ENCODE data around the gene WDR89.

Gene WDR89, protein sequence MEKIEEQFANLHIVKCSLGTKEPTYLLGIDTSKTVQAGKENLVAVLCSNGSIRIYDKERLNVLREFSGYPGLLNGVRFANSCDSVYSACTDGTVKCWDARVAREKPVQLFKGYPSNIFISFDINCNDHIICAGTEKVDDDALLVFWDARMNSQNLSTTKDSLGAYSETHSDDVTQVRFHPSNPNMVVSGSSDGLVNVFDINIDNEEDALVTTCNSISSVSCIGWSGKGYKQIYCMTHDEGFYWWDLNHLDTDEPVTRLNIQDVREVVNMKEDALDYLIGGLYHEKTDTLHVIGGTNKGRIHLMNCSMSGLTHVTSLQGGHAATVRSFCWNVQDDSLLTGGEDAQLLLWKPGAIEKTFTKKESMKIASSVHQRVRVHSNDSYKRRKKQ

GRCh38 chr14:63641473-63642228 is at the start of gene WDR89:
WDR89 (minus strand) TSS chr14:63641871; CDS start chr14:63599942, 41,929 bp downstream.
- DNase-seq (peak; percentile 95 to 99), ATAC-seq (peak; percentile 92)
- Mint-ChIP-seq H3K27me3 (no peaks in the 10 kb centered on the region), H3K4me1 (peaks cover 47% of the 10 kb centered on the region), H3K4me3 (peak within 1 kb of the TSS; percentile 87 to 95), H3K9me3 (peaks cover 6% of the 10 kb centered on the region in 2 donors), H3K27ac (peak within 1 kb of the TSS; percentile 82 to 95)

- Mint-ChIP-seq H3K27me3 (no peaks in the 10 kb centered on the region), H3K27ac (no peak overlapping the region), H3K4me1 (no peaks in the 10 kb centered on the region), H3K4me3 (no peak overlapping the region), H3K9me3 (no peaks in the 10 kb centered on the region)
- DNase-seq (no peak), ATAC-seq (no peak)
Measured at GRCh38 chr14:63689132-63689531, 47.5 kb upstream of the WDR89 start.

GRCh38 chr14:63686926-63687325 is 45.3 kb upstream of the WDR89 start:
- Mint-ChIP-seq H3K9me3 (no peaks in the 10 kb centered on the region), H3K27ac (no peak overlapping the region), H3K4me1 (no peaks in the 10 kb centered on the region), H3K4me3 (no peak overlapping the region), H3K27me3 (no peaks in the 10 kb centered on the region)
- DNase-seq: no peak
- no peak for ATAC-seq

DNA sequence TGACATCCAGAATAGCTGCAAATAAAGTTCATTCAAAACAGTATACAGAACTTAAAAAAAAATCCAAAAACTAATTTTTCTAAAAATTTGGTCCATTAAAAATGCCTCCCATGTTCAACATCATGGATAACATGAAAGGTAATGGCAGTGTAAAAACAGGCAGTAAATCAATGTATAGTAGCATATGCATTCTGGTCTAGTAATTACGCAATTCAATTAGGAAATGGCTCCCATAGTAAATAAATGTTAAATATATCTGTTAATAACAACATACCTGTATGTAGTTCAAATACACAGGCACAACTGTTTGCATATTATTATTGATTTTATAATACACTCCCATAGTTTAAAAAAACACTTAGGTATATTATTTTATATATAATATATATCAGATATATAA is 43.7 kb upstream of the WDR89 start:
- no peak for ATAC-seq
- Mint-ChIP-seq H3K27ac (no peak overlapping the region), H3K4me1 (no peaks in the 10 kb centered on the region)

DNA sequence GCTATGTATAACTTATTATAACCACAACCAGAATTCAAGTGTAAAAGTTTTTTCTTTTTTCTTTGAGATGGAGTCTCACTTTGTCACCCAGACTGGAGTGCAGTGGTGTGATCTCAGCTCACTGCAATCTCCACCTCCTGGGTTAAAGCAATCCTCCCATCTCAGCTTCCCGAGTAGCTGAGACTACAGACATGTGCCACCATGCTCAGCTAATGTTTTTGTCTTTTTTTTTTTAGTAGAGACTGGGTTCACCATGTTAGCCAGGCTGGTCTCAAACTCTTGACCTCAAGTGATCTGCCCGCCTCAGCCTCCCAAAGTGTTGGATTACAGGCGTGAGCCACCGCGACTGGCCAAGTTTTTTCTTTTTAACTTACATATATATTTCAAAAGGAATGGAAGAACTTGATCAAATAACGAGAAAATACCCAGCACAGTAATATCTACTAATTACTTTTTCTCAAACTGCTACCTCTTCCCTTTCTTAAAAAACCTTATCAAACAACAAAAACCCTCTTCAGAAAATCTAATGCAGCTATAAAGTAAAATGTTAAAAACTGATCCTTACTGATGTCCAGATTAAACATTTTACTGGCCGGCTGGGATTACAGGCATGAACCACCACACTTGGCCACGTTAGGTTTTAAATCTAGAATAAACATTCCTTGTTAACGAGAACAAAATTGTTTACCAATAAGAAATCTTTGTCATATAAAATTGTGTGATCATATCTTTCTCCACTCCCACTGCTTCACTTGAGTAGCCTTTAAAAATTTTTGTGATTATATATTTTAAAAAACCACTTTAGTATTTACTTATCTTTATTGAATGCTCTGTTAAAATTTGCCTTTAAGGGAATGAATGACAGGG is 41.3 kb upstream of the WDR89 start:
- H3K27me3 Mint-ChIP-seq: no peaks in the 10 kb centered on the region
- H3K27ac Mint-ChIP-seq: no peak overlapping the region
- no peak for ATAC-seq
- no peaks in the 10 kb centered on the region for H3K4me1 Mint-ChIP-seq
- DNase-seq: no peak
- H3K4me3 Mint-ChIP-seq: no peak overlapping the region
- H3K9me3 Mint-ChIP-seq: no peaks in the 10 kb centered on the region

More for the DNA sequence above, 43.7 kb upstream of the WDR89 start:
- Mint-ChIP-seq H3K27me3 (no peaks in the 10 kb centered on the region), H3K4me3 (no peak overlapping the region), H3K9me3 (no peaks in the 10 kb centered on the region)
- DNase-seq: no peak

DNA sequence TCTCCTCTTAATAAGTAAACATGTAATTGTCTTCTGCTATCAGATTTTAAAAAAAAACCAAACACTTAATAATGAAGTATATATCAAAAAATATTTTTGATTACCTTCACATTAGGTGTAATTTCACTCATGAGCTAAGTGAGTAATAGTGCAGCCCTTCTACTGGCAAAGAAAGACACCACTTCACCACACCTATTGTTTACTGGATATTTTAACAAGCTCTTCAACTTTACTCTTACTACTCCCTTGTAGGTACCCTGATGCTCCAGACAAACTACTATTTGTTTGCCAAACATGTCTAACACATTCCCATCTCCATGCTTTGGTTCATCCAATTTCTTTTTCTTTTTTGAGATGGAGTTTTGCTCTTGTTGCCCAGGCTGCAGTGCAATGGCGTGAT is 36.9 kb upstream of the WDR89 start:
- Mint-ChIP-seq H3K27ac (no peak overlapping the region), H3K4me3 (no peak overlapping the region), H3K4me1 (no peaks in the 10 kb centered on the region), H3K9me3 (no peaks in the 10 kb centered on the region), H3K27me3 (no peaks in the 10 kb centered on the region)
- DNase-seq: no peak
- no peak for ATAC-seq

DNA sequence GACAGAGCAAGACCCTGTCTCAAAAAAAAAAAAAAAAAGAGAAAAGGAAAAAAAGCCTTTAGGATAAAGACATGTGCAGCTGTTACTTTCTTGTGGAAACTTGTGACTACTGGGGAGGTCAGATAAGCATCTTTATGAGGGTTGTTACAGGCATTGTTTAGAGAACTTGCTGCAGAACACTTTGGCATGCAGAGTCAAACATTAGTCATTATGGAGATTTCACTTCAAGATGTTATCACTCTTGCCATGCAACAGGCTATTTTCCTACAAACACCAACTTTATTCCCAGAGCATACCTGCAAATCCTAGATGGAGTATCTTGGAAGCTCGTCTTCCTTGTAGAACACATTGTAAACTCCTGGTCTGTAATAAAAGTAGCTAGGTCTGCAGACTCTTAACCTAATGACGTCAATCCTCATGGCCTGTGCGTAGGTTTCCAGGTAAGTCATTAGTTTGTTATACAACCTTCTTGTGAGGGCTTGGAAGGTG is 36.3 kb upstream of the WDR89 start:
- DNase-seq: no peak
- Mint-ChIP-seq H3K4me1 (no peaks in the 10 kb centered on the region), H3K9me3 (no peaks in the 10 kb centered on the region), H3K4me3 (no peak overlapping the region), H3K27me3 (no peaks in the 10 kb centered on the region), H3K27ac (peak overlapping the region in 1 of 2 donors; percentile 69)
- ATAC-seq: no peak

- ATAC-seq: no peak
- H3K27me3 Mint-ChIP-seq: no peaks in the 10 kb centered on the region
- DNase-seq: no peak
- H3K4me3 Mint-ChIP-seq: no peak overlapping the region
- H3K9me3 Mint-ChIP-seq: no peaks in the 10 kb centered on the region
- no peak overlapping the region for H3K27ac Mint-ChIP-seq
- no peaks in the 10 kb centered on the region for H3K4me1 Mint-ChIP-seq
Measured at GRCh38 chr14:63676615-63677014, 34.9 kb upstream of the WDR89 start.

- no peak for ATAC-seq
- Mint-ChIP-seq H3K9me3 (no peaks in the 10 kb centered on the region), H3K27ac (no peak overlapping the region), H3K4me1 (no peaks in the 10 kb centered on the region), H3K4me3 (no peak overlapping the region), H3K27me3 (no peaks in the 10 kb centered on the region)
- DNase-seq: no peak
Measured at GRCh38 chr14:63673886-63674497, 32.3 kb upstream of the WDR89 start.

DNA sequence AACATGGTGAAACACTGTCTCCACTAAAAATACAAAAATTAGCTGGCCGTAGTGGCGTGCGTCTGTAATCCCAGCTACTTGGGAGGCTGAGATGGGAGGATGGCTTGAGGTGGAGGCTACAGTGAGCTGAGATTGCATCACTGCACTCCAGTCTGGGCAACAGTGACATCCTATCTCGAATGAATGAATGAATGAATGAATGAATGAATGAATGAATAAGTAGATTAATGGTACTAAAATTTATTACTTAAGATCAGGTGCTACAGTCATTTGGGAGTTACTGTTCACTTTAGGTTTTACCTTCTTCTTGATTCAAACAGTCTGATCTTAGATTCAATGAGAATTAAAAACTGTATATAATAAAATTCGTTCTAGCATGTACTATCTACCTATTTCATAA is 31.6 kb upstream of the WDR89 start:
- ATAC-seq (no peak), DNase-seq (no peak)
- no peaks in the 10 kb centered on the region for H3K27me3 Mint-ChIP-seq
- no peaks in the 10 kb centered on the region for H3K9me3 Mint-ChIP-seq
- no peak overlapping the region for H3K27ac Mint-ChIP-seq
- H3K4me1 Mint-ChIP-seq: no peaks in the 10 kb centered on the region
- no peak overlapping the region for H3K4me3 Mint-ChIP-seq

DNA sequence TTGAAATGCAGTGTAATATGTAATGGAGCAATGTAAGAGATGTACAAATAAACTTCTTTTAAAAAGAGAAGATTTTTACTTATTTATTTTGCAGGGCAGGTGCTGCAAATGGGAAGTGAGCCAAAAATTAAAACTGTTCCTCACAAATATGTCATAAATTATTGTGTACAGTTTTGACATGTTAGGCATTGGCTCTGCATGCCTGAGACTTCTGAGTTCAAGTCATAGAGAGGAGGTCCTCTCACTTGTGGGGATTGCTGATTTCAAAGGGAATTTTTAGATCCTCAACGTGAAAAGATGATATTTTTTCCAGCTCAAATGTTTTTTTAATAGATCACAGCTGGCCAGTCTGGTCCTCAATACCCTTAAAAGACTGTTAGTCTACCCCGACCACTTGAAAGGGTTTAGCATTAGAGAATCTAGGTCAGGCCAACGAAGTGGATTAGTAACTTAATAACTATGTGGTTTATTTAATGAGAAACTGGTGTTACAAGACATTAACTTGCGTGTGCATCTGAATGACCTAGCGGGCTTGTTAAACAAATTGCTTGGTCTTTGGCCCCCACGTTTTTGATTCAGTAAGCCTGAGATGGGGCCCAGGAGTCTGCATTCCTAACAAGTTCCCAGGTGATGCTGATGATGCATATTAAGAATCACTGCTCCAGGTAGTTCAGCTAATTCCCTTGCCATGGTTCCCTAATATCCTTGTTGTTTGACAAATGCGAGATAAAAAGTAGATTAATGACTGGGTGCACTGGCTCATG is 30.9 kb upstream of the WDR89 start:
- no peak for DNase-seq
- Mint-ChIP-seq H3K27me3 (no peaks in the 10 kb centered on the region), H3K4me1 (no peaks in the 10 kb centered on the region), H3K27ac (no peak overlapping the region), H3K4me3 (no peak overlapping the region), H3K9me3 (no peaks in the 10 kb centered on the region)
- no peak for ATAC-seq

- Mint-ChIP-seq H3K4me1 (no peaks in the 10 kb centered on the region), H3K27ac (no peak overlapping the region), H3K9me3 (no peaks in the 10 kb centered on the region), H3K4me3 (no peak overlapping the region), H3K27me3 (no peaks in the 10 kb centered on the region)
- DNase-seq: no peak
- no peak for ATAC-seq
Measured at GRCh38 chr14:63671987-63672386, 30.3 kb upstream of the WDR89 start.

DNA sequence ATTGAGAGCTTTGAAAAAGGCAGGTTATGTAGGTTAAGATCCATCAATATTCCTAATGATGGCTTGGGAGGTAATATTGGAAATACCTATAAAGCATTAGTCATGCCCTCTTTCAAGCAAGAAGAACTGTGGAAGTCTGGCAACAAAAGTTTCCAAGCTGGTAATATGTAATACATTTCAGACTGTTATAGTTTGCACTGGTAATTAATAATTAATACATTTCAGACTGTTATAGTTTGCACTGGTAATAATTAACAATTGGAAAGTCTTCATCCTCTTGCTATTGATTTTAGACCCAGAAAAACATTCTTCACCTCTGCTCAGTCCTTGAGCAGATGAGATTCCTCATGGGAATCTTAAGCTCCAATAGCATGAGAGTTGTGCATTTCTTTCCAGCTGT is 29.0 kb upstream of the WDR89 start:
- no peak for DNase-seq
- Mint-ChIP-seq H3K9me3 (no peaks in the 10 kb centered on the region), H3K4me1 (no peaks in the 10 kb centered on the region), H3K27me3 (no peaks in the 10 kb centered on the region), H3K27ac (no peak overlapping the region), H3K4me3 (no peak overlapping the region)
- ATAC-seq: no peak

- Mint-ChIP-seq H3K27me3 (no peaks in the 10 kb centered on the region), H3K27ac (no peak overlapping the region), H3K9me3 (no peaks in the 10 kb centered on the region), H3K4me1 (no peaks in the 10 kb centered on the region), H3K4me3 (no peak overlapping the region)
- ATAC-seq: no peak
- no peak for DNase-seq
Measured at GRCh38 chr14:63666335-63666734, 24.7 kb upstream of the WDR89 start.

All from stimulated activated naive CD8-positive, alpha-beta T cell treated with anti-CD3 and anti-CD28 coated beads, Interleukin-15, amount 100 ng/mL, for 72 hours (primary cell).